Coronary artery (tissue), 2 donors: ENCODE data around the gene VSTM1.
A peak's percentile ranks its signal among the peaks of the same experiment; 100 is the strongest.
"Not testable (repeated sequence)": the region's sequence is repeated elsewhere in the genome, so short reads cannot be mapped to it uniquely, and the experiment has no call there.

Experiments
- DNase-seq: peaks from one replicate; pipeline ENCODE4 v3.0.0-alpha.2; 2017; ENCODE audit warnings: low spot score
- H3K27ac ChIP-seq, 2 donors: fragments of 200-600 bp; sonication (generic); one replicate each; pipeline ENCODE4 v1.5.1; 2016 to 2019
- H3K4me3 ChIP-seq: fragments of 200-600 bp; sonication (generic); 2 replicates; pipeline ENCODE4 v1.5.1; 2016; ENCODE audit warnings: mild to moderate bottlenecking, moderate library complexity
- CTCF ChIP-seq: fragments of 200-600 bp; sonication (generic); IDR thresholded peaks from one replicate; pipeline ENCODE4 v1.5.1; 2019; ENCODE audit warnings: antibody characterized with exemption

The VSTM1 gene

GRCh38 chr19:54095859-54096616 lies 32.3 kb upstream of the VSTM1 start:
- not testable (repeated sequence) for H3K27ac ChIP-seq, DNase-seq
- H3K4me3 ChIP-seq, result peak overlapping the region; percentile 67
- peak; percentile 14 for TF ChIP-seq CTCF

- DNase-seq, result no peak
- H3K27ac ChIP-seq, result no peak overlapping the region
- peak overlapping the region; percentile 67 for H3K4me3 ChIP-seq
- TF ChIP-seq CTCF, result no peak
Observed at GRCh38 chr19:54095136-54095858, 31.6 kb upstream of the VSTM1 start.

GRCh38 chr19:54094426-54095000 lies 30.8 kb upstream of the VSTM1 start:
- Histone ChIP-seq H3K27ac (no peak overlapping the region), H3K4me3 (no peak overlapping the region)
- no peak for DNase-seq
- no peak for TF ChIP-seq CTCF

GRCh38 chr19:54084410-54084809 lies 20.7 kb upstream of the VSTM1 start:
- no peak for DNase-seq
- no peak for TF ChIP-seq CTCF

GRCh38 chr19:54081032-54081431 lies 17.3 kb upstream of the VSTM1 start, which contains the start of gene TARM1:
TSS of gene TARM1 (minus strand) at chr19:54081365. CDS start at chr19:54081340, 25 bp downstream.
- no peak within 1 kb of the TSS for H3K4me3 ChIP-seq
- TF ChIP-seq CTCF, result no peak
- H3K27ac ChIP-seq, result no peak within 1 kb of the TSS
- no peak for DNase-seq

More at GRCh38 chr19:54084410-54084809, 20.7 kb upstream of the VSTM1 start:
- Histone ChIP-seq H3K4me3 (no peak overlapping the region), H3K27ac (no peak overlapping the region)

GRCh38 chr19:54077334-54077733 lies 13.6 kb upstream of the VSTM1 start:
- Histone ChIP-seq H3K4me3 (no peak overlapping the region), H3K27ac (no peak overlapping the region)
- TF ChIP-seq CTCF, result no peak
- no peak for DNase-seq
